WTC11 (cell line): ENCODE data around the gene CACNA1B. TPM values are rescaled to one million over a fixed set of nuclear protein-coding genes. Genes with fewer than 3 reads are reported as not detected.
A peak's percentile ranks its signal among the peaks of the same experiment; 100 is the strongest.
"Not testable (repeated sequence)": the region's sequence is repeated elsewhere in the genome, so short reads cannot be mapped to it uniquely, and the experiment has no call there.

Experiments
- ATAC-seq: fragments of 200-7000 bp; cut with Tn5 transposase; 2 replicates; pipeline ENCODE4 v1.10.0; 2021; ENCODE audit warnings: mild to moderate bottlenecking, moderate library complexity
- CTCF ChIA-PET: fragments of 300-600 bp; sonication (Branson Sonifier 250); formaldehyde crosslinking; loops from one replicate; lab custom pipeline; 2021; ENCODE audit warnings: antibody characterized with exemption; lab: Charles Lee
- POLR2A ChIA-PET: fragments of 350-600 bp; sonication (Branson Sonifier 250); formaldehyde crosslinking; loops from one replicate; lab custom pipeline; 2021; ENCODE audit warnings: antibody characterized with exemption; lab: Charles Lee
- DNase-seq: peaks from one replicate; pipeline ENCODE4 v3.0.0; 2021; ENCODE audit warnings: low spot score
- H3K27ac Mint-ChIP-seq: 2 replicates; pipeline ENCODE4 v1.8.0; 2021; ENCODE audit warnings: mixed read lengths
- H3K27me3 Mint-ChIP-seq: 2 replicates; pipeline ENCODE4 v1.8.0; 2021; ENCODE audit warnings: low read depth, mild to moderate bottlenecking, moderate library complexity, mixed read lengths
- H3K36me3 Mint-ChIP-seq: 2 replicates; pipeline ENCODE4 v1.8.0; 2021; ENCODE audit warnings: mixed read lengths
- H3K4me1 Mint-ChIP-seq: 2 replicates; pipeline ENCODE4 v1.8.0; 2022; ENCODE audit warnings: mixed read lengths
- H3K4me3 Mint-ChIP-seq: 2 replicates; pipeline ENCODE4 v1.8.0; 2021; ENCODE audit warnings: mild to moderate bottlenecking, moderate library complexity, mixed read lengths
- H3K9me3 Mint-ChIP-seq: 2 replicates; pipeline ENCODE4 v1.8.0; 2021; ENCODE audit warnings: mixed read lengths
- FOXK1 ChIP-seq: sonication (generic); formaldehyde crosslinking; IDR thresholded peaks from 2 replicates; pipeline ENCODE4 v1.8.0; 2022; ENCODE audit warnings: mild to moderate bottlenecking, moderate library complexity, missing genetic modification reagents
- JUN ChIP-seq: sonication (generic); formaldehyde crosslinking; IDR thresholded peaks from 2 replicates; pipeline ENCODE4 v1.8.0; 2023; ENCODE audit warnings: mild to moderate bottlenecking, missing genetic modification reagents
- NFE2L1 ChIP-seq: sonication (generic); formaldehyde crosslinking; IDR thresholded peaks from 2 replicates; pipeline ENCODE4 v1.8.1; 2023; ENCODE audit warnings: missing genetic modification reagents
- ZNF219 ChIP-seq: sonication (generic); formaldehyde crosslinking; IDR thresholded peaks from 2 replicates; pipeline ENCODE4 v1.8.0; 2023; ENCODE audit warnings: missing genetic modification reagents, mild to moderate bottlenecking, borderline replicate concordance
- ZNF232 ChIP-seq: sonication (generic); formaldehyde crosslinking; IDR thresholded peaks from 2 replicates; pipeline ENCODE4 v1.8.0; 2022; ENCODE audit warnings: mild to moderate bottlenecking, missing genetic modification reagents
- total RNA-seq: library from RNA; stranded (reverse); gene quantifications from 3 replicates; pipeline ENCODE4 v1.2.3, GENCODE V29; 2021
- TF ChIP-seq, protein P1 (sequence below): sonication (generic); formaldehyde crosslinking; IDR thresholded peaks from 2 replicates; pipeline ENCODE4 v1.8.0; 2022; ENCODE audit warnings: mild to moderate bottlenecking, missing genetic modification reagents
- TF ChIP-seq, protein P2 (sequence below): sonication (generic); formaldehyde crosslinking; IDR thresholded peaks from 2 replicates; pipeline ENCODE4 v1.8.1; 2023; ENCODE audit warnings: mild to moderate bottlenecking, missing genetic modification reagents

The CACNA1B gene
- total RNA-seq, 1 experiment from 2014 or later: 8.4 TPM

DNA sequence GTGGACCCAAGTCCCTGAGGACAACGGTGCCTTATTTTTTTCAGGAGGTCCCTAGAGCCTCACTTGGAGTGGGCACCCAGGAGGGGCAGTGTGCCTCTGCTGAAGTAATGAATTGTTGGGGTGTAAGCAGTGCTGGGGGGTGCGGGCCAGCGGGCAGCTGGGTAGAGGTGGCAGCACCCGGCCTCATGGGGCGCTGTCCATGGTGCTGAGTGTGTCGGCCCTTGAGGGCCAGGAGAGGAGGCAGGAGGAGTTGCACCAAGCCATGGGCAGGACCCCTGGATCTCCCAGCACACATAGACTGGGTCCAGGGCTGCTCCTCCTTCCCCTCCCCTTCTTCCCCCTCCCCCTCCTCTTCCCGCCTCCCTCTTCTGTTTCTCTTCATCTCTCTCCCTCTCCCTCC lies 7.0 kb downstream of the CACNA1B start:
- H3K4me3 Mint-ChIP-seq, CTCF ChIA-PET, H3K4me1 Mint-ChIP-seq, H3K27ac Mint-ChIP-seq, H3K9me3 Mint-ChIP-seq, POLR2A ChIA-PET, H3K27me3 Mint-ChIP-seq: not testable (repeated sequence)
- ATAC-seq: peak; percentile 76
- TF ChIP-seq NFE2L1 (CRISPR knock-in tag): 0 out of 2 replicates have a peak, but pooled peaks have one; percentile 20
- TF ChIP-seq ZNF232 (CRISPR knock-in tag): 0 out of 2 replicates have a peak, but pooled peaks have one; percentile 54
- TF ChIP-seq ZNF219 (CRISPR knock-in tag): peak; percentile 38; the same call in 1 of the 2 replicates
- TF ChIP-seq FOXK1: 0 out of 2 replicates have a peak, but pooled peaks have one; percentile 35
- TF ChIP-seq, protein P1, sequence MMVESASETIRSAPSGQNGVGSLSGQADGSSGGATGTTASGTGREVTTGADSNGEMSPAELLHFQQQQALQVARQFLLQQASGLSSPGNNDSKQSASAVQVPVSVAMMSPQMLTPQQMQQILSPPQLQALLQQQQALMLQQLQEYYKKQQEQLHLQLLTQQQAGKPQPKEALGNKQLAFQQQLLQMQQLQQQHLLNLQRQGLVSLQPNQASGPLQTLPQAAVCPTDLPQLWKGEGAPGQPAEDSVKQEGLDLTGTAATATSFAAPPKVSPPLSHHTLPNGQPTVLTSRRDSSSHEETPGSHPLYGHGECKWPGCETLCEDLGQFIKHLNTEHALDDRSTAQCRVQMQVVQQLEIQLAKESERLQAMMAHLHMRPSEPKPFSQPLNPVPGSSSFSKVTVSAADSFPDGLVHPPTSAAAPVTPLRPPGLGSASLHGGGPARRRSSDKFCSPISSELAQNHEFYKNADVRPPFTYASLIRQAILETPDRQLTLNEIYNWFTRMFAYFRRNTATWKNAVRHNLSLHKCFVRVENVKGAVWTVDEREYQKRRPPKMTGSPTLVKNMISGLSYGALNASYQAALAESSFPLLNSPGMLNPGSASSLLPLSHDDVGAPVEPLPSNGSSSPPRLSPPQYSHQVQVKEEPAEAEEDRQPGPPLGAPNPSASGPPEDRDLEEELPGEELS (CRISPR knock-in tag): peak; percentile 42; the same call in 1 of the 2 replicates
- TF ChIP-seq, protein P2, sequence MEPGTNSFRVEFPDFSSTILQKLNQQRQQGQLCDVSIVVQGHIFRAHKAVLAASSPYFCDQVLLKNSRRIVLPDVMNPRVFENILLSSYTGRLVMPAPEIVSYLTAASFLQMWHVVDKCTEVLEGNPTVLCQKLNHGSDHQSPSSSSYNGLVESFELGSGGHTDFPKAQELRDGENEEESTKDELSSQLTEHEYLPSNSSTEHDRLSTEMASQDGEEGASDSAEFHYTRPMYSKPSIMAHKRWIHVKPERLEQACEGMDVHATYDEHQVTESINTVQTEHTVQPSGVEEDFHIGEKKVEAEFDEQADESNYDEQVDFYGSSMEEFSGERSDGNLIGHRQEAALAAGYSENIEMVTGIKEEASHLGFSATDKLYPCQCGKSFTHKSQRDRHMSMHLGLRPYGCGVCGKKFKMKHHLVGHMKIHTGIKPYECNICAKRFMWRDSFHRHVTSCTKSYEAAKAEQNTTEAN (CRISPR knock-in tag): 0 out of 2 replicates have a peak, but pooled peaks have one; percentile 35
- 0 out of 2 replicates have a peak, but pooled peaks have one; percentile 46 for TF ChIP-seq JUN (CRISPR knock-in tag)
- peak; percentile 56 for DNase-seq
- H3K36me3 Mint-ChIP-seq: peaks cover 11% of the 10 kb centered on the region; the same call in 1 of the 2 replicates

DNA sequence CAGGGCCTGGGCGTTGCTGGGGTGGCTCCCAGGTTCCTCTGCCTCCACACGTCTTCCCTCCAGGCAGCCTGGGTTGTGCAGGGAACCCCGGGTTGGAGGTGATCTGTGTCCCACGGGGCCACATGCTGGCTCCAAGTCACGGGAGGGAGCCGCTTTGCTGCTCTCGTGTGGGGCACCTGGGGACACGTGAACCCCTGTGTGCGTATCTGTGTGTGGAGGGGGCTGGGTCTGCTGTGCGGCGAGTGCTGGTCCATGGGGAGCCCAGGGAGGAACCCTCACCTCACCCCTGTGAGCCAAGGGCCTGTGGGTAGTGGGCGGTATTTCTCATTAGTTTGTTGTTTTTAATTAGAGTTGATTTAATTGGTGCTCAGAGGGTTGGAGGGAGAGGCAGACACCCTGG lies 7.5 kb downstream of the CACNA1B start:
- H3K27me3 Mint-ChIP-seq, H3K9me3 Mint-ChIP-seq, H3K4me3 Mint-ChIP-seq, POLR2A ChIA-PET, H3K36me3 Mint-ChIP-seq, H3K27ac Mint-ChIP-seq, DNase-seq, ATAC-seq, H3K4me1 Mint-ChIP-seq, CTCF ChIA-PET: not testable (repeated sequence)

DNA sequence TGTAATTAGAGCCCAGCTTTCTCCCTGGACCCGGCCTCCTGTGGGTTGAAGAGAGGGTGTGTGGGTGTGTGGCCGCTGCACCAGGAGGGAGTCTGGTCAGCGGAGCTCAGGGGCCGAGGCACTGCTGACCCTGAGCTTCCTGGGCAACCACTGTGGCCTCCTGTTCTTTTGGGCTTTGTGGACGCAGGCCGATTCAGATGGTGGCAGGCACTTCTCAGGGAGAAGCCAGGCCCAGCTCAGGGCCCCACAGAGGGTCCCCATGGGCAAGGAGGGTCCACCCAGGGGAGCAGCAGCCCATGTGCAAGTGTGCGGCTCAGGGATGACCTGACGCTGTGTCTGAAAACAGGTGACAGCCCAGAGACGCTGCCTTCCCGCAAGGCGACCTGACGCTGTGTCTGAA lies 11.0 kb downstream of the CACNA1B start:
- not testable (repeated sequence) for H3K4me1 Mint-ChIP-seq, H3K27ac Mint-ChIP-seq, DNase-seq

DNA sequence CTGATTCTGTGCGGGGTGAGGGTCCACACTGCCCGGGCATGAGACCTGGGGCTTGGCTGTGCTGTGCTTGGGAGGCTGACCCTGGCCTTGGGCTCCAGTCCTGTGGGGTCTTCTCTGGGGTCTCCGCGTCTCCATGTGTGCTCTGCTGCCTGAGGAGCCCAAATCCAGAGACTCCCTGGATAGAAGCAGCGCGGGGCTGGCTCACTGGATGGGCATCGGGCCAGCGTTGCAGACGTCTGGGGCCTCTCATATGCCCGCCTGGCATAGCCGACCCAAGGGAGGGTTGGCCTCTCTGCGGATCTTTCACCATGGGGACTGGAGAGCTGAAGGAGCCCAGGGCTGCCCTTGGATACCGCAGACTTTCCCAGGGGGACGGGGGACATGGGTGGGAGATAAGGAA lies 12.4 kb downstream of the CACNA1B start:
- H3K9me3 Mint-ChIP-seq, H3K36me3 Mint-ChIP-seq, H3K4me3 Mint-ChIP-seq, CTCF ChIA-PET, H3K27me3 Mint-ChIP-seq, POLR2A ChIA-PET, DNase-seq, ATAC-seq, H3K27ac Mint-ChIP-seq, H3K4me1 Mint-ChIP-seq: not testable (repeated sequence)

More for the DNA sequence above, 11.0 kb downstream of the CACNA1B start:
- H3K4me3 Mint-ChIP-seq, H3K9me3 Mint-ChIP-seq, ATAC-seq, CTCF ChIA-PET, H3K36me3 Mint-ChIP-seq, POLR2A ChIA-PET, H3K27me3 Mint-ChIP-seq: not testable (repeated sequence)

DNA sequence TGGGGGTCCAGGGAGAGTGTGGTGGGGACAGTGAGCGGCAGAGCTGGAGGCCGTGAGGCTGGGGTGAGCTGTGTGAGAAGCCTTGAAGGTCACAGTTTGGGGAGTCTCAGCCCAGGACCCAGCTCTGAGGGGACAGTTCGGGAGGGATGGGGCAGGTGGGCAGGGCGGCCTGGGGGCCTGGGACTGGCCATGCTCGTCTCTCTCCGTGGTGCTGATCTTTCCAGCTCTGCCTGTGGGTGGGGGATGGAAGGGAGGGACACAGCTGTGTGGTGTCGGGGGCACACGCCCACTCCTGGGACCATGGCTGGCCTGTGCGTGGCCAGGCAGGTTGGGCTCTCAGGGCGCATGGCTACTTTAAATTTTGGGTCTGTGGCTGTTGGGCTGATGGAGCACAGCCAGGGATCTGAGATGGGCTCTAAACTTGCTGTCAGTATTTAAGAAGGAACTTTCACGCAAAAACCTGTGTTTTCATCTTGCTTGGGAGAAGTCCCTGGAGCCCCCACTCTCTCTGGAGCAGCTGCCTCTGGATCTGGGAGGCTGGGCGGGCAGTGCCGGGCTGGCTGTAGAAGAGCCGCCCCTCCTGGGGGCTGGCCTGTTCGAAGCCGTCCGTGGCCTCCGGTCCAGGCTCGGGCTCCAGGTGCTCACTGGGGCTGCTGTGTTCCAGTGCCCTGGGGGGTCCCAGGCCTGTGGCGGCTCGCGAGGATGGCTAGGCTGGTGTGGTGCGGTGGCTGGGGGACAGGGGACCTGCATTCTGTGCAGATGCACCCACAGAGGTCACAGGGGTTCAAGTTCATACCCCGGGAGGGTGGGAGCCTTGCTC lies 13.4 kb downstream of the CACNA1B start:
- CTCF ChIA-PET, H3K4me1 Mint-ChIP-seq, H3K9me3 Mint-ChIP-seq, H3K27ac Mint-ChIP-seq, POLR2A ChIA-PET, H3K4me3 Mint-ChIP-seq, DNase-seq, H3K36me3 Mint-ChIP-seq, H3K27me3 Mint-ChIP-seq: not testable (repeated sequence)
- ATAC-seq: peak; percentile 75
